SK-N-MC (cell line): Measurements from ENCODE around the gene SSTR3.

Source experiments
- EZH2 ChIP-seq: fragments of 200-600 bp; sonication (generic); IDR thresholded peaks from one replicate; pipeline ENCODE4 v1.6.1; 2017; ENCODE audit warnings: antibody characterized with exemption
- FOXP2 ChIP-seq: optimal IDR thresholded peaks from 2 replicates; pipeline ENCODE3; 2011; ENCODE audit warnings: mild to moderate bottlenecking, moderate library complexity; ENCODE audit not compliant: insufficient read depth; ENCODE audit errors: extremely low read length, control extremely low read depth
- POLR2AphosphoS5 ChIP-seq: IDR thresholded peaks from 2 replicates; pipeline ENCODE4 v1.6.1; 2012; ENCODE audit warnings: mild to moderate bottlenecking, low read depth, low read length, borderline replicate concordance

DNA sequence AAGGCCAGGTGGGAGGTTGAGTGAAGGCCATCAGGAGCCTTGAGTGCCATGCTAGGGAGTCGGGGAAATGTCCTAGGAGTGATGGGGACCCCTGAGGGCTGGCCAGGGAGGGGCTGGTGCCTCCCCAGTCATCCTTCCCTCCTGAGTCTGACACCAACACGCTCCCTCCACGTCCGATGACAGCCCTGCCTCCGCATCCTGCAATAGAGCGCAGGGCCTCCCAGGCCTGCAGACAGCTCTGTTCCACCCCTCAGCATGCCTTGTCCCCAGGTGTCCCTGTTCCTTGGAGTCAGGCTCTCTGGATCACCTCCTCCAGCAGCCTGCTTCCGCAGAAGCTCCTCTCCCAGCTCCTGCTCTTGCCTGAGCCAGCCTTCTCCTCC is 28.7 kb upstream of the SSTR3 start:
- TF ChIP-seq POLR2AphosphoS5 (no peak), EZH2 (no peak), FOXP2 (no peak)
